Endothelial cell of umbilical vein (primary cell): ENCODE data around the gene MLEC. TPM values are rescaled to one million over a fixed set of nuclear protein-coding genes. Genes with fewer than 3 reads are reported as not detected.

ENCODE experiments used
- BruUV-seq: library from RNA; stranded (reverse); fragments of 400-500 nt; replicated peaks from 2 replicates; lab custom pipeline; 2021; lab: Mats Ljungman, UMichigan
- CTCF ChIA-PET: fragments of 300-600, 350-600 bp; sonication (Branson Sonifier 250); formaldehyde crosslinking; loops from one replicate; lab custom pipeline; 2021; ENCODE audit warnings: antibody characterized with exemption, inconsistent platforms; lab: Charles Lee
- POLR2A ChIA-PET: fragments of 300-600, 350-600 bp; sonication (Branson Sonifier 250); formaldehyde crosslinking; loops from one replicate; lab custom pipeline; 2021; ENCODE audit warnings: antibody characterized with exemption, inconsistent platforms; lab: Charles Lee
- DNase-seq: peaks from one replicate; pipeline ENCODE4 v3.0.0-alpha.2; 2011; ENCODE audit warnings: low read depth, low spot score
- FAIRE-seq: peaks from 2 replicates; lab custom pipeline; 2011; peaks lifted over from hg19 to GRCh38; lab: Jason Lieb, UNC
- H2AFZ ChIP-seq: 2 replicates; pipeline ENCODE4 v1.6.0; 2012; ENCODE audit warnings: low read depth, low read length, control low read depth, inconsistent platforms
- H3K27ac ChIP-seq: 2 replicates; pipeline ENCODE4 v1.5.1; 2011; ENCODE audit warnings: low read depth, mild to moderate bottlenecking, control low read depth, low read length, moderate library complexity; ENCODE audit not compliant: insufficient read depth
- H3K27me3 ChIP-seq, 2 experiments: 2 replicates each; pipeline versions ENCODE4 v1.6.0 to v1.6.1; 2011; ENCODE audit warnings: low read length in 2 of 2, mixed read lengths in 1 of 2; ENCODE audit not compliant: control insufficient read depth in 2 of 2, insufficient read depth in 2 of 2
- H3K36me3 ChIP-seq, 2 experiments: 2 replicates in 1 of 2; 3 replicates in 1 of 2; pipeline ENCODE4 v1.5.1; 2011; ENCODE audit warnings: low read length in 2 of 2, mild to moderate bottlenecking in 1 of 2, moderate library complexity in 1 of 2; ENCODE audit not compliant: control insufficient read depth in 2 of 2, insufficient read depth in 2 of 2; ENCODE audit errors: extremely low read depth in 1 of 2
- H3K4me1 ChIP-seq: 3 replicates; pipeline ENCODE4 v1.5.1; 2011; ENCODE audit warnings: mild to moderate bottlenecking, low read length; ENCODE audit not compliant: control insufficient read depth, insufficient read depth; ENCODE audit errors: extremely low read depth
- H3K4me2 ChIP-seq: 2 replicates; pipeline ENCODE4 v1.6.1; 2011; ENCODE audit warnings: low read length, control low read depth, mixed read lengths; ENCODE audit not compliant: insufficient read depth
- H3K4me3 ChIP-seq, 3 experiments: fragments of 200-600 bp in 1 of 3; sonication (generic), shearing (Covaris generic) in 1 of 3; replicated peaks in 1 of 3; 2 replicates each; pipeline ENCODE4 v1.5.1; 2011 to 2016; ENCODE audit warnings: control low read depth in 3 of 3, low read length in 3 of 3, mild to moderate bottlenecking in 2 of 3, inconsistent platforms in 1 of 3, low read depth in 1 of 3, moderate library complexity in 1 of 3; ENCODE audit not compliant: insufficient read depth in 1 of 3
- H3K79me2 ChIP-seq: 2 replicates; pipeline ENCODE4 v1.6.0; 2012; ENCODE audit warnings: low read length, inconsistent platforms; ENCODE audit not compliant: control insufficient read depth, insufficient read depth
- H3K9ac ChIP-seq: replicated peaks from 2 replicates; pipeline ENCODE3; 2011; ENCODE audit warnings: low read length, control low read depth; ENCODE audit not compliant: insufficient read depth; ENCODE audit errors: extremely low read depth
- H3K9me1 ChIP-seq: replicated peaks from 3 replicates; pipeline ENCODE4 v1.6.0; 2011; ENCODE audit warnings: mild to moderate bottlenecking, low read length; ENCODE audit not compliant: control insufficient read depth, insufficient read depth; ENCODE audit errors: extremely low read depth
- H3K9me3 ChIP-seq: replicated peaks from 2 replicates; pipeline ENCODE4 v1.5.1; 2012; ENCODE audit warnings: low read length, inconsistent platforms; ENCODE audit not compliant: control insufficient read depth, insufficient read depth
- H4K20me1 ChIP-seq: replicated peaks from 2 replicates; pipeline ENCODE3; 2011; ENCODE audit warnings: mild to moderate bottlenecking, low read length; ENCODE audit not compliant: control insufficient read depth, insufficient read depth; ENCODE audit errors: extremely low read depth
- CTCF ChIP-seq, 2 donors: IDR thresholded peaks; 1 replicate in 1 of 2; 2 replicates in 1 of 2; pipeline ENCODE4 v1.5.1; 2011; ENCODE audit warnings: low read length in 2 of 2, mild to moderate bottlenecking in 2 of 2, moderate library complexity in 2 of 2, control low read depth in 1 of 2, inconsistent platforms in 1 of 2, low read depth in 1 of 2; ENCODE audit not compliant: insufficient read depth in 1 of 2; ENCODE audit errors: extremely low read depth in 1 of 2
- EZH2 ChIP-seq: IDR thresholded peaks from 2 replicates; pipeline ENCODE4 v1.6.1; 2012; ENCODE audit warnings: borderline replicate concordance, low read depth, mild to moderate bottlenecking, moderate library complexity, low read length, inconsistent platforms; ENCODE audit not compliant: severe bottlenecking
- FOS ChIP-seq: IDR thresholded peaks from 2 replicates; pipeline ENCODE4 v1.6.1; 2011; ENCODE audit warnings: mild to moderate bottlenecking, low read length, moderate library complexity, borderline replicate concordance; ENCODE audit not compliant: insufficient read depth
- GATA2 ChIP-seq: IDR thresholded peaks from 2 replicates; pipeline ENCODE4 v1.7.0; 2011; ENCODE audit warnings: low read depth, mild to moderate bottlenecking, moderate library complexity, mixed read lengths, low read length; ENCODE audit not compliant: insufficient read length, insufficient read depth
- JUN ChIP-seq: IDR thresholded peaks from 2 replicates; pipeline ENCODE4 v1.6.1; 2011; ENCODE audit warnings: borderline replicate concordance, low read depth; ENCODE audit not compliant: insufficient read length, insufficient read depth
- MYC ChIP-seq: IDR thresholded peaks from one replicate; pipeline ENCODE4 v1.6.1; 2011; ENCODE audit warnings: mild to moderate bottlenecking, low read depth, low read length
- POLR2A ChIP-seq: IDR thresholded peaks from 2 replicates; pipeline ENCODE4 v1.6.1; 2012; ENCODE audit warnings: low read depth, mild to moderate bottlenecking, control low read depth, low read length
- POLR2AphosphoS5 ChIP-seq: IDR thresholded peaks from 2 replicates; pipeline ENCODE4 v1.6.1; 2012; ENCODE audit warnings: low read depth, mild to moderate bottlenecking, control low read depth, low read length, moderate library complexity; ENCODE audit not compliant: insufficient read depth
- dilution Hi-C: fragments of 300-500 bp; cut with MboI; formaldehyde crosslinking; loops from one replicate; pipeline ENCODE4 v1.15.0; 2019; ENCODE audit warnings: low sequenced_read_pairs; ENCODE audit not compliant: extremely low pct_ligation_motif_present
- intact Hi-C: fragments of 100-400 bp; cut with micrococcal nuclease; formaldehyde crosslinking; loops from one replicate; pipeline ENCODE4 v1.10.0; 2022
- polyA plus RNA-seq, 4 experiments: library from polyadenylated mRNA; depleted of rRNA in 3 of 4; stranded (reverse) in 3 of 4; unstranded in 1 of 4; fragments of >200 nt; gene quantifications; 2 replicates each; pipeline versions ENCODE4 v1.2.1 to v1.2.3, GENCODE V29; 2011 to 2012; ENCODE audit warnings: missing spikeins in 1 of 4
- total RNA-seq: library from RNA; stranded (reverse); gene quantifications from 2 replicates; pipeline ENCODE4 v1.2.3, GENCODE V29; 2021
- TF ChIP-seq, protein P1 (sequence below): IDR thresholded peaks from 2 replicates; pipeline ENCODE4 v1.6.1; 2011; ENCODE audit not compliant: insufficient read depth, insufficient read length

MLEC gene
- total and polyA plus RNA-seq, 2 donors (not counting 3 experiments of a cell fraction or from before 2014, with no cell fraction given): 28.4 to 144 TPM

DNA sequence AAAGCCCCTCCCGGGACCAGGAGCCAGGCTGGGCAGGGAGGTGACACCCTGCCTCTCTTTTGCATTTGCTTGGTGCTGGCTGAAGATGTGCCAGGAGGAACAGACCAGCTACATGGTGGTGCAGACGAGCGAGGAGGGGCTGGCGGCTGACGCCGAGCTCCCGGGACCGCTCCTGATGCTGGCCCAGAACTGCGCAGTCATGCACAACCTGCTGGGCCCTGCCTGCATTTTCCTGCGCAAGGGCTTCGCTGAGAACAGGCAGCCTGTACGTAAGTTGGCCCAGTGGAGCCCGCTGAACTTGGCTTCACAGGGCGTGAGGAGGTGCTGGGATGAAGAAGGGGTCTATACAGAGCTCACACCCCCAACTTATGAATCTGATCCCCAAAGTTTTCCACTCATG lies 30.9 kb upstream of the MLEC start:
- no peaks in the 10 kb centered on the region for H3K36me3 ChIP-seq
- ChIA-PET POLR2A (no interaction called here), CTCF (interaction anchor here (1.6 to 5.3 kb wide), 2 partner anchors 8 to 94 kb away, joined by 3 to 64 read pairs; no protein-coding TSS in a partner anchor)
- no peak overlapping the region for H3K27ac ChIP-seq
- H3K9me3 ChIP-seq: no peaks in the 10 kb centered on the region
- H3K4me1 ChIP-seq: no peaks in the 10 kb centered on the region
- no peak overlapping the region for H3K4me2 ChIP-seq
- FAIRE-seq (no peak), DNase-seq (no peak)
- no peaks in the 10 kb centered on the region for H4K20me1 ChIP-seq
- H3K9ac ChIP-seq: no peak overlapping the region
- H3K4me3 ChIP-seq: no peak overlapping the region
- no peaks in the 10 kb centered on the region for H3K79me2 ChIP-seq
- no TSS peak for BruUV-seq
- H3K27me3 ChIP-seq: peaks cover 15% of the 10 kb centered on the region in 2 experiments
- dilution Hi-C loops: no loop called here
- H3K9me1 ChIP-seq: no peaks in the 10 kb centered on the region
- intact Hi-C loops: no loop called here
- no peak overlapping the region for H2AFZ ChIP-seq
- TF ChIP-seq, protein P1, sequence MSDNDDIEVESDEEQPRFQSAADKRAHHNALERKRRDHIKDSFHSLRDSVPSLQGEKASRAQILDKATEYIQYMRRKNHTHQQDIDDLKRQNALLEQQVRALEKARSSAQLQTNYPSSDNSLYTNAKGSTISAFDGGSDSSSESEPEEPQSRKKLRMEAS: no peak
- TF ChIP-seq EZH2 (no peak), POLR2A (no peak), POLR2AphosphoS5 (no peak), FOS (no peak), JUN (no peak), CTCF (IDR thresholded peaks at IDR 0.05; ENCODE audit: extremely low read depth in 1 of 2, insufficient read depth in 1 of 2, low read depth in 1 of 2, low read length in 2 of 2) (no peak), MYC (no peak), GATA2 (no peak)
